ENCODE measurements around the gene PATE3. TPM values are rescaled to one million over a fixed set of nuclear protein-coding genes. Genes with fewer than 3 reads are reported as not detected.

Gene PATE3
- total RNA-seq, 4 donors from 2014 or later = not detected

- intact Hi-C loops (cut with DNase I; ENCODE audit: low total_unique reads) (no loop called here), in situ Hi-C loops (cut with MboI; ENCODE audit: low pct_ligation_motif_present in 1 of 4, low pct_unique_long_range_greater_than_20kb in 1 of 4, low sequenced_read_pairs in 3 of 4) (no loop called here)
- no peak for DNase-seq
- no peaks in the 10 kb centered on the region for H3K27me3 ChIP-seq
- H3K9me3 ChIP-seq = no peaks in the 10 kb centered on the region
- H3K27ac ChIP-seq = no peak overlapping the region
- 31 to 34% methylated on average over 2 of the region's 2 CpGs for WGBS, 2 donors (ENCODE audit: low coverage in 1 of 2)
- no peak overlapping the region for H3K4me3 ChIP-seq
- no peaks in the 10 kb centered on the region for H3K4me1 ChIP-seq
- no peak for TF ChIP-seq POLR2A (IDR thresholded peaks at IDR 0.05)
- no peak for TF ChIP-seq EP300 (IDR thresholded peaks at IDR 0.05; ENCODE audit: low read depth)
- TF ChIP-seq POLR2AphosphoS5 (IDR thresholded peaks at IDR 0.05) = no peak
- no peak for TF ChIP-seq CTCF (IDR thresholded peaks at IDR 0.05)
- H3K36me3 ChIP-seq = no peaks in the 10 kb centered on the region
Observed at GRCh38 chr11:125750629-125751028, 37.3 kb upstream of the PATE3 start.

- no peak for DNase-seq
- no peak for TF ChIP-seq EP300 (IDR thresholded peaks at IDR 0.05; ENCODE audit: low read depth)
- no peak for TF ChIP-seq CTCF (IDR thresholded peaks at IDR 0.05)
- TF ChIP-seq POLR2AphosphoS5 (IDR thresholded peaks at IDR 0.05) = no peak
- no peak for TF ChIP-seq POLR2A (IDR thresholded peaks at IDR 0.05)
- H3K4me1 ChIP-seq = no peaks in the 10 kb centered on the region
- no peaks in the 10 kb centered on the region for H3K27me3 ChIP-seq
- no peak overlapping the region for H3K4me3 ChIP-seq
- in situ Hi-C loops (cut with MboI; ENCODE audit: low pct_ligation_motif_present in 1 of 4, low pct_unique_long_range_greater_than_20kb in 1 of 4, low sequenced_read_pairs in 3 of 4) = no loop called here
- H3K36me3 ChIP-seq = no peaks in the 10 kb centered on the region
- no peak overlapping the region for H3K27ac ChIP-seq
- 70% methylated on average over 6 of the region's 7 CpGs; no CpG with 5 or more reads in 1 of the 2 donors for WGBS, 2 donors (ENCODE audit: low coverage in 1 of 2)
- intact Hi-C loops (cut with DNase I; ENCODE audit: low total_unique reads) = no loop called here
- no peaks in the 10 kb centered on the region for H3K9me3 ChIP-seq
Observed at GRCh38 chr11:125756050-125756449, 31.9 kb upstream of the PATE3 start.

GRCh38 chr11:125762445-125762844 is 25.5 kb upstream of the PATE3 start:
- TF ChIP-seq EP300 (IDR thresholded peaks at IDR 0.05; ENCODE audit: low read depth) (no peak), POLR2AphosphoS5 (IDR thresholded peaks at IDR 0.05) (no peak), CTCF (IDR thresholded peaks at IDR 0.05) (no peak), POLR2A (IDR thresholded peaks at IDR 0.05) (no peak)
- H3K4me3 ChIP-seq = no peak overlapping the region
- no peaks in the 10 kb centered on the region for H3K27me3 ChIP-seq
- no peak for DNase-seq
- intact Hi-C loops (cut with DNase I; ENCODE audit: low total_unique reads) (no loop called here), in situ Hi-C loops (cut with MboI; ENCODE audit: low pct_ligation_motif_present in 1 of 4, low pct_unique_long_range_greater_than_20kb in 1 of 4, low sequenced_read_pairs in 3 of 4) (no loop called here)
- H3K27ac ChIP-seq = no peak overlapping the region
- H3K9me3 ChIP-seq = no peaks in the 10 kb centered on the region
- H3K4me1 ChIP-seq = no peaks in the 10 kb centered on the region
- H3K36me3 ChIP-seq = no peaks in the 10 kb centered on the region
- 44 to 57% methylated on average over 1 of the region's 1 CpG for WGBS, 2 donors (ENCODE audit: low coverage in 1 of 2)

GRCh38 chr11:125763483-125763882 is 24.4 kb upstream of the PATE3 start:
- intact Hi-C loops (cut with DNase I; ENCODE audit: low total_unique reads) (no loop called here), in situ Hi-C loops (cut with MboI; ENCODE audit: low pct_ligation_motif_present in 1 of 4, low pct_unique_long_range_greater_than_20kb in 1 of 4, low sequenced_read_pairs in 3 of 4) (no loop called here)
- Histone ChIP-seq H3K27ac (no peak overlapping the region), H3K27me3 (no peaks in the 10 kb centered on the region), H3K36me3 (no peaks in the 10 kb centered on the region), H3K4me3 (no peak overlapping the region), H3K4me1 (no peaks in the 10 kb centered on the region), H3K9me3 (no peaks in the 10 kb centered on the region)
- DNase-seq = no peak
- 83 to 86% methylated on average over 1 to 2 of the region's 2 CpGs for WGBS, 2 donors (ENCODE audit: low coverage in 1 of 2)
- TF ChIP-seq POLR2A (IDR thresholded peaks at IDR 0.05) (no peak), POLR2AphosphoS5 (IDR thresholded peaks at IDR 0.05) (no peak), EP300 (IDR thresholded peaks at IDR 0.05; ENCODE audit: low read depth) (no peak), CTCF (IDR thresholded peaks at IDR 0.05) (no peak)
